Measurements from ENCODE around the gene THBD.

GRCh38 chr20:23009636-23010035 is 39.8 kb downstream of the THBD start:
- no peak for TF ChIP-seq CTCF (IDR thresholded peaks at IDR 0.05)
- TF ChIP-seq TCF7L2 (IDR thresholded peaks at IDR 0.05; ENCODE audit: low read depth, low read length), result no peak
